ENCODE measurements around the gene GFRA4.
"Not testable (repeated sequence)": the region's sequence is repeated elsewhere in the genome, so short reads cannot be mapped to it uniquely, and the experiment has no call there.

GFRA4 gene

DNA sequence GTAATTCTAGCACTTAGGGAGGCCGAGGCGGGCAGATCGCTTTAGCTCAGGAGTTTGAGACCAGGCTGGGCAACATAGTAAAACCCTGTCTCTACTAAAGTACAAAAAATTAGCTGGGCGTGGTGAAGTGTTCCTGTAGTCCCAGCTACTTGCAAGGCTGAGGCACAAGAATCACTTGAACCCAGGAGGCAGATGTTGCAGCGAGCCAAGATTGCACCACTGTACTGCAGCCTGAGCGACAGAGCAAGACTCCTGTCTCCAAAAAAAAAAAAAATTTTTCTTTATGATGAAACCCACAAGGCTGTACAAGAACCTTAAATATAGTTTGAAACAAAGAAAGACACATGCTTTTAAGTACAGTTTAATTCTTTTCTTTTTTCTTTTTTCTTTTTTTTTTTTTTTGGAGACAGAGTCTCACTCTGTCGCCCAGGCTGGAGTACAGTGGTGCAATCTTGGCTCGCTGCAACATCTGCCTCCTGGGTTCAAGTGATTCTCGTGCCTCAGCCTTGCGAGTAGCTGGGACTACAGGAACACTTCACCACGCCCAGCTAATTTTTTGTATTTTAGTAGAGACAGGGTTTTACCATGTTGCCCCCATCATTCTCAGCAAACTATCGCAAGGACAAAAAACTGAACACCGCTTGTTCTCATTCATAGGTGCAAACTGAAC is 47.9 kb downstream of the GFRA4 start:
- DNase-seq (ENCODE audit: low read depth): not testable (repeated sequence)

DNA sequence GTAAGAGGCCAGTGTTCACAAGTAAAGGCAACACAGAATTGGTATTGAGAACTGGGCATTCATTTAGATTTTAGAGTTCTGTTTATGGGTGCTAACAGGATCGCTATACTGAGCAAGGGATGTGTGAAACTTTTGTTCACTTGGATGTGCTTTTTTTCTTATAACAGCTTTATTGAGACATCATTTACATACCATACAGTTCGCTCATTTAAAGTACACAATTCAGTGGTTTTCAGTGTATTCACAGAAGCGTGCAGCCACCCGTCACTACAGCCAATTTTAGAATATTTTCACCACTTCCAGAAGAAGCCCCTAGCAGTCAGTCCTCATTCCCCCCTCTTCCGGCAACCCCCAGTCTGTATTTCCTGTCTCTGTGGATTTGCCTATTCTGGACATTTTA is 48.7 kb downstream of the GFRA4 start:
- no peak for DNase-seq (ENCODE audit: low read depth)

DNA sequence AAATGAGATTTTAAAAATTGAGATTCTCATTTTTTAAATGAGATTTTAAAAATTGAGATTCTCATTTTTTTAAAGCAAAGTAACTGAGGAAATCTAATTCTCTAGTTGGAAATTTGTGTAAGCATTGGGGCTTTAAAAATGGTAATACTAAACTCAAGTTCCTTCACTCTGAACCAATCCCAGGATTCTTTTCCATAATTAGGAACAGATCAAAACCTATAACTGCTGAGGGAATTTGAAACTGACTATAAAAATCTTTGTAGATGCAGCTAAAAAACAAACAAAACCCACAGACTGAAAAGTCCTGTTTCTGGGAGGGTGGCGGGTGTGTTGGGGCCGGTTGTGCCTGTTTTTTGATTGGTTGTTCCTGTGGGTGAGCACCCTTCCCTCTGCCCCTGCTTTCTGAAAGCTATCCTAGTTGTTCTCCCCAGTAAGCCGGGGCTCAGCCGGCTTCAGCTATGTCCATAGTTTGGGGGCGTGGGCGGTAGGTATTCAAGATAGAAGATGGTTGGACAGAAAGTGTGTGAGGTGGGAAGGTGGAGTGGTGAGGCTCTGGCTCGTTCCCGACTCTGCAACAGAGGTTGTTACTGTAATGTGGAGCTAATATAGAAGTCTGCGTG is 49.3 kb downstream of the GFRA4 start:
- DNase-seq (ENCODE audit: low read depth): no peak

DNA sequence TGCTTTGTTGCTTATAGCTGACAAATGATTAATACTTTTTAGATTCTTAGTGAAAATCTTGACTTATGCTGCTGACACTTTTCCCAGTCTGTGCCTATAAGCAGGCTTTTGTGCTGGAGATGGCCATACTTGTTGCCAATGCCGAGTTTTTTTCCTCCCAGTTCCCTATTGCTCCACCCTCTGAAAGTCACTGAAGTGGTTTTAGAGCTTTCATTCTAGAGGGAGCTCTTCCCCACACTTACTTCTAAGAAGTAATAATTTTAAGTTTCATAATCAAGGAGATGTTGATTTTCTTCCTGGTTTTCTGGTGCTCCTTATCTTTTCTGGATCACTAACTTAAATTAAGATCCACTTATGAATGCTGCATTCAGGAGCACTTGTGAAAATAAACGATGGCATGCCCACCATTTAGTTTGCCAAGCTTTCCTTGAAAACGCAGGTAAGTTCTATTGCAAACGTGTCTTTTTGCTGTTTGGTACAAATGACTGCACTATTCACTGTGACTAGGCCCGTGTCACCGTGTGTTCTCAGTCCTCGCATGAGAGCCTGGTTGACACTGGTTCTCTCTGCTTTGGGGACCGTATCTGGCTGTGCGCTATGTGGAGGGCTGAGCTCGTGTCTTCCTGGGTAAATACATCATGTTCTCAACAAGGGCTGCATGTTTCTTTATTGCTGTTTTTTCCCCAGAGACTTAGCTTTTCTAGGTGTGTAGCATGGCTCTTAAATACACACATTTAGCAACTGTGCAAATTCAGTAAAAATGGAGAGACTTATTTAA is 50.2 kb downstream of the GFRA4 start:
- DNase-seq (ENCODE audit: low read depth): no peak

DNA sequence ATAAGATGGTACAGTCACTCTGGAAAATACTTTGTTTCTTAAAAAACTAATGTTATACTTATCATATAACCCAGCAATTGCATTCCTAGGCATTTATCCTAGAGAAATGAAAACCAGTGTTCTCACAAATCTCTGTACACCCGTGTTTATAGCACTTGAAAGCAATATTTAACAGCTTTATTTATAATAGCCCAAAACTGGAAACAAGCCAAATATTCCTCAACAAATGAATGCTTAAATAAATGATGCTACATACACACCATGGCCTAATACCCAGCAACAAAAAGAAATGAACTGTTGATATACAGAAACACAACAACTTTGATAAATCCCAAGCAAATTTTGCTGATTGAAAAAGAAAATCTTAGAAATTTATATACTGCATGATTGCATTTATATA is 51.3 kb downstream of the GFRA4 start:
- DNase-seq (ENCODE audit: low read depth): no peak
